ENCODE results near the gene PGS1.

The PGS1 gene

DNA sequence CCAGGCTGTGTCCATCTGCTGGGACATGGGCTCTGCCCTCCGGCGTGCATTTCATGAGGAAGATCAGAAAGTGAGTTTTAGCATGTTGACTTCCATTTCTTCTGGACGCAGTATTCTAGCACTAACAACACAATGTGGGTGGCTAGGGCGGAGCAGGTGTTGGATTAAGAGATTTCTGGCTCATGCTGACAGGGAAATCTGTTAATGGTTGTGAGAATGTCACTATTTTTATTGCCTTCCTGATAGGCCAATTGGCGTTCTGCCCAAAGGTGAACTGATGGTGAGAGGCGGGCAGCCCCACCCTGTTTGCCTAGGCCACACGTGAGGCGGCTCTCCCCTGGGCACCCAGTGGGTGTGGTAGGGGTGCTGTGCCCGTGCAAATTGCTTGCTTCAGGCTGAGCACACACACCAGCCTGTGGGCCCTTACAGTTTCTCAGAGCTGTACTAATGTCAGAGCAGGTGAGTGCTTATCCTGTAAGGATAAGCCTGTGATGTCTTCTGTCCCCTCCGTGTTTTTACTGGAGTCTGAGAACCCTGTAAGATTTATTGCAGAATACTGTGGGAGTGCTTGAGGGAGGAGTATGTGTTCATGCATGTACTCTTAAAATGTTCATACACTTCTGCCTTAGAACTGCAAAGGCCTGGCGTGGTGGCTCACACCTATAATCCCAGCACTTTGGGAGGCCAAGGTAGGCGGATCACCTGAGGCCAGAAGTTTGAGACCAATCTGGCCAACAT lies 30.9 kb downstream of the PGS1 start:
- no peak for DNase-seq

DNA sequence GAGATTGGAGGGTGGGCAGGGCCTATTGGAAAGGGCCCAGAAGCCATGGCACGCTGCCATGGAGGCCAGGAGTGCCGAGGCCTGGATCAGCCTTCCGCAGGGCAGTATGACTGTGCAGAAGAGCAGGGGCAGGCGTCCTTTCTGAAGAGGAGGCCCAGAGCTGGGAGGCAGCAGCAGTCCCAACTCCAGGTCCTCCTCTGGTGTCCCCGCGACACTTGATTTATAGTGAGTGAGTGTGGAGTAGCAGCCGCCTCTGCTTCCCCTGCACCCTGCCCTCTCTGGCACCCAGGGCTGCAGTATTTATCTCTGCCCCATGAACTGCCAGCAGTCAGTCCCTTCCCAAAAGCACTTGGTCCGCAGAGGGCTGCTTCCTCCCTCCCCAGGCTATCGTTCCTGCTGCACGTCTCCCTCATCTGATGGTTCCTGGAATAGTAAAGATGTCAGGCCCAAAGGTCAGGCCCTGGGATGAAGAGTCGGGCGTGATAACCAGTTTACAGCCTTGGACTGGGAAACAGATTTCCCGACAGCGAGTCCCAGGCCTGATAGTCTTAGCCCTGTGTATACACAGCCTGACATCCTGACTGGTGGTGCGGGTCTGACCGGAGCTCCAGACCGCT lies 32.9 kb downstream of the PGS1 start:
- no peak for DNase-seq

DNA sequence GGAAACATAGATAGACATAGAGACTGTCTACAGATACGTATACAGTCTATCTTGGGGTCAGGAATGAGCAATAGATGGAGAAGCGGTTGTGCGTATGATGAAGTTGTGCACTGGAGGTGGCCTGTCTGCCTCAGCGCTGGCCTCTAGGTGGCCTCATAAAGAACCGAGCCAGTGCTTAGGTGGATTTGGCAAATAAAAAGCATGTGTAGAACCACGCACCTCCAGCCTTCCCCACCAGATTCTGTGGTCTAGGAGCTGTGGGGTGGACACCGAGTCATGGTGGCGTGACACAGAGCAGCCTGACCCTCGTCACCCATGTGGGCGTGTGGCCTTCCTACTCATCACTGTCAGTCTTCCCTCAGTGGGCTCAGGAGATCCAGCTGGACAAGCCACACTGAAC lies 34.0 kb downstream of the PGS1 start:
- DNase-seq: peak; percentile 47

DNA sequence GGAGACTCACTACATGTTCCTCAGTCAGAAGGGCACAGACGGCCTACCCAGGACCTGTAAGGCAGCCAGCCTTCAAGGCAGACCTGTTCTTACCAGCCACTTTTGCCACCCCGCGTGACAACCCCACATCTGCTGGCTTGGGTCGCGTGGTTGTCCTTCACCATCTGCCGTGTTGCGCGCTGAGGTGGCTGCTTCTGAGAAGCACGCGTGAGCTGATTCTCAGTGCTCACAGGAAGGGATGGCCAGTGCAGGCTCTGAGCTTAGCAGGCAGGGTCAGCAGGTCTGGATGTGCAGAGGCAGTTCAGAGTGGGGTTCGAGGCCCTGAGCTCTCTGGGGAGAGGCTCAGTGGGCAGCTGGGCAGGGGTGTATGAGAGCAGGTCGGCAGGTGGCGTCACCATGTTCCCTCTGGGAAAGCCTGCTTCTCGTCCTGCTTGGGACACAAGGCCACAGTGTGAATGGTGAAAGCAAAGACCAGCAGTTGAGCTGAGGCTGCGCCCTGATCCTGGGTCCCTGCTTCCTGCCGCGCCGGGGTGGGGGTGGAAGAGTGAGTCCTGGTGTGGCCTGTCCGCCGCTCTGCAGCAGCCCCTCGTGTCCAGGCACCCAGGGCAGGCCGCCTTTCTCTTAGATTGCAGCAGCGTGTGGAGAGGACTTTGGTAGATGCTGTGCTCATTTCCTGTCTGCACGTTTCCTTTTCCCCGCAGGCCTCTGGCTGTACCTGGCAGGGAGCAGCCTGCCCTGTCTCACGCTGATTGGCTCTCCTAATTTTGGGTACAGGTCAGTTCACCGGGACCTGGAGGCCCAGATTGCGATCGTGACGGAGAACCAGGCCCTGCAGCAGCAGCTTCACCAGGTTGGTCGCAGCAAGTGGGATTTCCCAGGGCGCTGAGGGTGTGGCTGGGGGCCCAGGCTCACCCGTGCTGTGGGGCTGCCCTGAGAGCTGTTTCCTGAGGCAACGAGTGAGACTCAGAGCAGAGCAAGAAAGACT lies 36.0 kb downstream of the PGS1 start:
- no peak for DNase-seq

DNA sequence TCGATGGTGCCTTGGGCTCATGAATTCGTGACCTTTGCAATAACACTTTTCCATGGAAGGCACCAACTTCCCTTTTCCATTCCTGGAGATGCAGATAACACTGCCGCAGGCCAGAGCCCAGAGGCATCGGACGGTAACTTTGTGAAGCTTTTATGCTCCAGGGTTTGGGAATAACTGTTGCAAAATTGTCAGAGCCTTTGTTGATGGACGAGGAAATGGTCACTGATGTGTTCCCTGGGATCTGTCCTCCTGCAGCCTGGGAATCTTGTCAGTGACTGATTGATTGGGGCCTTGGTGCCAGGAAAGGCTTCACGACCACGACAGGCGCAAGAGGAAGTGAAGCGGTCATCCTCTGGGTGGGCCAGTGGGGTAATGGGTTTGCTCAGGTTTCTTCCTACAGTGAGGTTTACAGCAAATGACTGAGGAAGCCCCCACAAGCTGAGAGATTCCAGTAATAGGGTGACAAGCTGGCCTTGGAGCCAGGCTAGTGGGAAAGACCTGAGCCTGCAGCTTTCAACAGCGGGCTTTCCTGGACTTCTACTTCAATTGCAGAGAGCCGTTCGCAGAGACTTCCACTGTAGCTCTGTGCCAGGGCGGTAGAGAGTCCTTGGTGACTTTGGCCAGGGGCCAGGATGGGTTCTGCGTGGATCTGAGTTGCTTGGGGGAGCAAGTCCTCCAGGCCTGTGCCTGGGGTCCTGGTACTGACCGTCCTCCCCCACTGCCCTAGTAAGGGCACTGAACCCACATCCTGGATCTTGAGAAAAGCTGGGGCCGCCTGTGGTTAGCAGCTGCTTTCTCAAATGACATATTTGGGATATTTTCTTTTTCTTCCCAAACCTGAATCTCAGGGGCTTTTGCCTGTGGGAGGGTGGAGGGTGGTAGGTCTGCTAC lies 37.6 kb downstream of the PGS1 start:
- DNase-seq: no peak

DNA sequence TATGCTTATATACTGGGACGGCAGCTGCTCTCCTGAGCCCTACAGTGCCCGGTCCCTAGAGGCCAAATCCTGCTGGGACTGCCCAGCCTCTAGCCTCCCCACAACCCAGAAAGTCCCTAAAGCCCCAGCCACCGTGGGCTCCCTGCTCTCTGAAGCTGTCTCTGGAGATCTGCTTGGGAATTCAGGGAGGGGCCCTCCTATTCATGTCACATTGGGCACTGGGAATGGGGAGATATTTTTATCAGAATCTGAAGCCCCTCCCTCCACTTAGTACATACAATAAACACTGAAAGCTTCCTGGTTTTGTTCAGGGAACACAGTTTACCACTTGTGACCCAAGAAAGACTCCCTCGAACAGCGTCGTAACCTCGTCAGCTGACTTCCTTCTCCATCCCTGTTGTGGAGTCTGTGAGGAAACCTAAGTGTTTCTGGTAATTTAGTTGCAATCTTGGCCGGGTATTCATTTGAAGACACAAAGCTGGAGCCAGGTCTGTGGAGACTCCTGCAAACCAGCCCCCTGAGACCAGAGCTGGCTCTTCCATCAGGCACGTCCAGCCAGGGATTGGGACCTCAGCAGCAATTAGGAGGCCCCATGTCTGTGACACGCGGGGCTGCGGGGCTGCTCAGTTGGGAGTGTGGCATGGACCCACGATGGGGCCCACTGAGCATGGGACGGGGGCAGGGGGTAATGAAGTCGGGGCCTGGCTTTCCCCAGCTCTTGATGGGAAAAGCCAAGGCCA lies 38.5 kb downstream of the PGS1 start:
- DNase-seq: no peak

DNA sequence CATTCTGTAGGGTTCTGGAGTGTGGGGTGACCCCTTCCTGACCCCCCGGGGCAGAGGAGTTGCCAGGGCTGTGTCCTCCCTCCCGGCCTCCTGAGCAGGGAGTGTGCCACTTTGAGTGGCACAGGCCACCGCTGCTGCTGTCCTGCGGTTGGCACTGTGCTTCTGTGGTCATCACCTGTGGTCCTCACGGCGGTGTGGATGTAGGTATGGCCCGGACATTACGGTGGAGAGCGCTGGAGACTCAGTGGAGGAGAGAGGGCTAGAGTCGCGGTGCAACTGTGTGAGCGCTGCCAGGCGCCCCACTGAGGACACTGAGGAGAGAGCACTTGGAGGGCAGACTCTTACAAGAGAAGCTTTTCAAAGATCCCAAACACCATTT lies 39.1 kb downstream of the PGS1 start:
- DNase-seq: no peak

DNA sequence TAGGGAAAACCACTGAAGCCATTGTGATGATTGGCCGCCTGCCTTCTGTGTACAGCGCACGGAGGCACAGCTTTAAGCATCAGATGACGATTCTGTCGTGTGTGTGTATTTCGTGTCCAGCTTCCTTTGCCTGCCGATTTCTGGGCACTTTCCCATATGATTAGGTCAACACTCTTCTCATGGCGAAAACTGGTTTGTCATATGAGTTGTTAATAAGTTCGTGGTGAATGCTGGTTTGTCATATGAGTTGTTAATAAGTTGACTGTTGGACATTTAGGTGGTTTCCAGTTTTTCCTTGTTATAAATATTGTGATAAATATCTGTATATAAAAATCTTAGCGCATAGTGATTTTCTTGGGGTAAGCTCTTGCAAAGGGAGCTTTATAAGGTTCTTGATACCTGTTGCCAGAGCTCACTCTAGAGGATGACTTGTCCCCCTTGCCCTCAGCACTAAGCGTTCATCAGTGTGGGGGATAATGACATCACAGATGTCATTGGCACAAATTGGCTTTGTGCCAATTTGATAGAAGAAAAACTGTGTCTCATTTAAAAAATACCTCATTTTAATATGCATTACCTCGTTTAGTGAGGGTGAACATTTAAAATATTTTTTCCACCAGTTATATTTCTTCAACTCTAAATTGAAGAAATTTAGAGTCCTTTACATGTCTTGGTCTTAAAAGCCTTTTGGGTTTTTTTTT lies 40.0 kb downstream of the PGS1 start:
- no peak for DNase-seq

DNA sequence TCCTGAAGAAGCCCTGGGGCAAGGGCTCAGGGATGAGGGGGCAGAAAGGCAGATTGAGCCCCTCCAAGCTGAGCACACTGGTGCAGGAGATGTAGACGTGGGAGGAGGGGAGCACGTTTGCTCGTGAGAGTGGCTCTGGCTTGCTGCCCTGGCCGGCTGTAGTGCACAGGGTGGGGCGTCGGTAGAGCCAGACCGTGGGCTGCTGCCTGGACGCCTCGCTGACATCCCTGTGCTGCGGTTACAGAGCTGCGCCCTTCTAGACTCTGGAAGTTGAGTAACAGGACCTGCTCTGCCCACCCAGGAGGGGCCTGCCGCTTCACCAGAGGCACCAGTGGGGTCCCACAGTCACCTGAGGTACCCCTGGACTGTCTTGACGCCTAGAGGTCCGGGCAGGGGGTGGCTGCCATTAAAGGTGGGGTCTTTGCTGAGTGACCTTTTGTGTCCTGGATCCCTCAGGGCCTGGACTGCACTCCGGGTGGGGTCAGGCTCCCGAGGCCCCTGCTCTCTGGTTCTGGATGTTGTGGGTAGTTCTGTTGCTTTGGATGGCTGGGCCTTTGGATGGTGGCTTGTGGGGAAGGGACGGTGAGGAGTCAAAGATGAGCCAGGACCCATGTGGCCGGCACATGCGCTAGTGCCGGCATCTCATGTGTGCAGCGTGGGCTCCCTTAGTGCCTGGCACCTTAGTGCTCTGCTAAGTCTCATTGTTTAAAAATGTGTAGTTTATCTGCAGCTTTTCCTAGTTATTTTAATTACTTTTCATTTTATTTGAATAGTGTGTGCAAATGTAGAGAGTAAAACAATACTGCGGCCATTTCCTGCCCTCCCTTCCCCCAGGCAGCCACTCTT lies 41.7 kb downstream of the PGS1 start:
- no peak for DNase-seq

DNA sequence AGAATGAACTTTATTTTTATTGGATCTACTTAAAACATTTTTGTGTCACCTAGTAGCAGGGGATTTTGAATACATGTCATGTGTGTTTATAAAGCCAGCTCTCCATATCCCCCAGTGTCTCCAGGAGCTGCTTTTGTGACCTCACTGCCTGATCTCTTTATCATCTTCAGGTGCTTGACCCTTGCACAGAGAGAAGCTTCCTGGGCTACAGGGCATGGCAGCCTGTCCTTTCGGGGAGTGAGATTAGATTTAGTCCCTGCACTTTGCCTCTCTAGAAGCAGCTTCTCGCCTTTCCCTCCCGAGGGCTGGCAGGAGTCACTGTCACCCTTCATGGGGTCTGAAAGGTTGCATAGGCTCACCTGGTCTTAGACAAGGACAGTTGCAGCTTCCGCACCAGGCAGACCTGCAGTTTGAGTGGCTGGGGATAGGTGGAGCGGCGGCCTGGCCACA lies 42.7 kb downstream of the PGS1 start:
- no peak for DNase-seq

DNA sequence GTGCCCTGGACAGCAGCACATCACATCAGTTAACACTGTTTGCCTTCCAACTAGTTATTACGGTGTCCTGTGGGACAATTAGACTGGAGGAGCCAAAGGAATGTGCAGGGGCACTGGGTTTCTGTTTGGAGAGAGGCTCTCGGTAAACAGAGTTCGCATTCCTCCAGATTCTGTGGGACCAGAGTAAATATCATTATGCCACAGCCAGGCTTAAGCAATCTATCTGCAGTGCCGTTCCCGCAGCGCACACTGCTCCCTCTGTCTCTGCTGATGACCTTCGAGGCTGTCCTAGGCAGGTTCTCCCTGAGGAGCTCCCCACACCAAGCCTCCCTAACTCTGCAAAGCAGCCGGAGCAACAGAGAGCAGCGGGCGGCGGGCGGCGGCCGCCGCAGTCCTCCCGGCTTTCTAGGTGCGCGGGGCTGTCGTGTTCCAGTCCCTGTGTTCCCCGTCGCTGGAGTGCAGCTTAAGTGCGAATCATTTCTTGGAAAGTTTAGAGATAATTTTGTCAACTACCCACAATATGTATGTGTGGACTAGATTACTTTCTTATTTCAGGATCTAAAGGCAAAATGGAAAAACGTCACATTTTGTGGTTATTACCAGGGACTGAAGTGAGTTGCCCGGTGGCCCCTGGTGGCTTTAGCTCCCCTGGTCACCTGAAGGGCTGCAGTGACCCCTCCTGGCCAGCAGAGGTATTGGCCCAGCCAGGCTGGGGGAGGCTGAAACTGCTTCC lies 43.3 kb downstream of the PGS1 start:
- DNase-seq: peak; percentile 96

DNA sequence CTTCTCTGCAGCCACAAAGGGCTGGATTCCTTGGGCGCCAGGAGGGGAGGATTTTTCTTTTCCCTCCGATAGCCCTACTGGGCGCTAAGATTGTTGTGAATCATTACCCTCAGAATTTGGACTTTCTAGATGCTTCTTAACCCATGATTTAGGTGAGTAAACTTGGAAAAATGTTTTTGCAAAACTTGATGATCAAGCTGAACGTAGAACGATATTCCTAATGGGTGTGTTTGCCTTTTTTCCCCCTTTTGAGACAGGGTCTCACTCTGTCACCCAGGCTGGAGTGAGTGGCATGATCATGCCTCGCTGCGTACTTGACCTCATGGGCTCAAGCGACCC lies 43.8 kb downstream of the PGS1 start:
- DNase-seq: no peak

DNA sequence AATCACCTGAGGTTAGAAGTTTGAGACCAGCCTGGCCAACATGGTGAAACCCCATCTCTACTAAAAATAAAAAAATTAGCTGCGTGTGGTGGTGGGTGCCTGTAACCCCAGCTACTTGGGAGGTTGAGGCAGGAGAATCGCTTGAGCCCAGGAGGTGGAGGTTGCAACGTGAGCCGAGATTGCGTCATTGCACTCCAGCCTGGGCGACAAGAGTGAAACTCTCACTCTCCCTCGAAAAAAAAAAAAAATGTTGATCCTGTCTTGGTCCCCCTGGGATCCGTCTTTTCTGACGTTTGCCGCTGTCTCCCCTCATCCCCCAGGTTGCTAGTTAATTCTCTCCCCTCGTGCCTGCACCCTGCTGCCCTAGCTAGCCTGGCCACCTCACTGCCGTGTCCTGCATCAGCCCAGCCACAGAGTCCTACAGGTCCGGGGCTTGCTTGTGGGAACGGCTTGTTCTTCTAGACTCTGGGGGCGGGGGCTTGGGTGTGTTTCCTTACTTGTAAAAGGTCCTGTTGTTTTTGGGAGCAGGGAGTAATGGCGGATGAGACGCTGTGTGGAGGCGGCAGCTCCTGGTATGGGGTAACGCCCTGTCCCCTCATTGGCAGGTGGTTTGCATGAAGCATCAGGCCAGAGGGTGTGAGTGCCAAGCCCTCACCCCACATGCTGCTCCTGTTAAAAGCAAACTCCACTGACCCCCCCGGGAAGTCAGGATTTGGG lies 44.6 kb downstream of the PGS1 start:
- DNase-seq: no peak

DNA sequence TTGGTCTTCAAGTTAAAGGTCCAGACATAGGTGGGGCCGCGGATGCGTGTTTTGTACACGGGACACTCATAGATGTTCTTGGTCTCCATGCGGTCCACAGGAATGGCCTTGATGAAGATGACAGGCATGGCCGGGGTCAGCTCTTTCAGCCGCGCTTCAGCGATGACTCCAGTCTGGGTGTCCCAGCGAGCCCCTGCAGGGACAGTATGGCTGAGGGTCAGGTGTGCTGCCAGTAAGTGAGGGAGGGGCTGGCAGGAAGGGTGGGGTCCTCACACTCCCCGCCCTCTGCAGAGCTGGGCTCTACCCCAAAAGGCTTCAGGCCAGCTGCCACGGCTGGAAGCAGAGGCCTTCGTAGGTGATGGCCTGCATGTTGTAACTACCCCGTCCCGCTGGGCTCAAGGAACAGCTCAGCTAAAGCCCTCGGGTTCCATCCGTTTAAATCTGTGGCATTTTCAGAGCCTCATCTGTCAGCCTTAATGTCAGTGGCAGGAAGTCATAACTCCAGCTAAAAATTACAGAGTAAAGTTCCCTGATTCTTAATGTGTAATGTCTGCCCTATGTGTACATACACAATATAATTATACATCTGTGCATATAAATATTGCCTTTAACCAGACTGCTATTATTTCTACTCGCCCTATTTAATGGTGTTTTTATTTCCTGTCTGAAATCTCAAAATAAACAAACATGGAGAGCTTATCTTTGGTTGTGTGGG lies 45.7 kb downstream of the PGS1 start:
- no peak for DNase-seq

DNA sequence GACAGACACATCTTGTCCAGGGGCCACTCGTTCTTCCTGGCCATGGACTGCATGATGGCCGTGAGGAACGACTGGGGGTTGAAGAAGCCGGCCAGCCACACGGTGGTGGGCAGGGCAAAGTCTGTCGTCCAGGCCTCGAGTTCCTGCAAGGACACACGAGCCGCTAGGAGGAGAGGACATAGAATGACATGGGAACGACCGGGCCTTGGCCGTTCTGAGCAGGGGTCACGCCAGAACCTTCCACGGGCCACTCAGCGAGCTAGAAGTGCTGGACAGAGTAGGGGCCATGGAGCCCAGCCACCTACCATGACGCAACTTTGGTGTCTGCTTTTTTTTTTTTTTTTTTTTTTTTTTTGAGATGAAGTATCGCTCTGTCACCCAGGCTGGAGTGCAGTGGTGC lies 47.0 kb downstream of the PGS1 start:
- DNase-seq: no peak

DNA sequence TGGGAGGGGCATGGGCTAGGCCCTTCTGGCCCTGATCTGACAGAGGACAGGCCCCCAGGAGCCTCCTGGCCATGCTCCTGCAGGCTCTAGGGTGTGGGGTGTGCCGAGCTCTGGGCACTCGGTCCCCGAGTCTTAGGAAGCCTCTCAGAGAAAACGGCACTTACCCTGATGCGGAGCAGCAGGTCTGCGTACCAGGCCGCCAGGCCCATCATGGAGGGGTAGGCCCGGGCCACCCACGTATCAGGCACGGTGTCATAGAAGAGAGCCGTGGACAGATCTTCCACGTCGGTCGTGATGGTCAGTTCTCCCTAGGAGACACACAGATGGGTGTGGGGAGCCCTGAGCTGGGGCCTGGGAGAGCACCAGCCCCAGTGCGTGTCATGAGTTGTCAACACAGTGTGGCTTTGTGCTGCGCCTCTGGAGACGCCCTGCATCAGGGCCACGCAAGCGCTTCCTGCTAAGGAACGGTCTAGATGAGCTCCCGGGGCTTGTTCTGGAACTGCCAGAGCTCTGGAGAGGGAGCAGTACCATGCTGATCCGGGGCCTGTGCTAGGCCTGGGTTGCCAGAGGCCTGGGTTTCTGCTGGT lies 47.9 kb downstream of the PGS1 start:
- no peak for DNase-seq

DNA sequence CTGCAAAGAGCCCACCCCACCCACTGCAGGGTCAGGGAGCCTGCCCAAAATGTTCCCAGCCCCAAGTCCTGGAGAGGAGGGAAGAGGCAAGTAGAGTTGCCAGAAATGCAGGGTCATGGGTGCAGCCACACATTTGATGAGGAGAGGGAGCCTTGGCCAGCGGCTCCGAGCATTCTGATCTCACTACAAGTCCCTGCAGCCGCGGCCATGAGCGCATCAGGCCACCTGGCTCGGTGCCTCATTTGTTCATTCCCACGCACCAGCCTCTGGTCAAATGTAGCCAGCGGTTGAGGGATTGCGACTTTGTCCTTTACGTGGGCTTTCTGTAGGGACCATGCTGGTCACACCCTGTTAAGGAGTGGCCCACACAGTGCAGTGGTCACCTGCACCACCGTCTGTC lies 48.7 kb downstream of the PGS1 start:
- DNase-seq: no peak

DNA sequence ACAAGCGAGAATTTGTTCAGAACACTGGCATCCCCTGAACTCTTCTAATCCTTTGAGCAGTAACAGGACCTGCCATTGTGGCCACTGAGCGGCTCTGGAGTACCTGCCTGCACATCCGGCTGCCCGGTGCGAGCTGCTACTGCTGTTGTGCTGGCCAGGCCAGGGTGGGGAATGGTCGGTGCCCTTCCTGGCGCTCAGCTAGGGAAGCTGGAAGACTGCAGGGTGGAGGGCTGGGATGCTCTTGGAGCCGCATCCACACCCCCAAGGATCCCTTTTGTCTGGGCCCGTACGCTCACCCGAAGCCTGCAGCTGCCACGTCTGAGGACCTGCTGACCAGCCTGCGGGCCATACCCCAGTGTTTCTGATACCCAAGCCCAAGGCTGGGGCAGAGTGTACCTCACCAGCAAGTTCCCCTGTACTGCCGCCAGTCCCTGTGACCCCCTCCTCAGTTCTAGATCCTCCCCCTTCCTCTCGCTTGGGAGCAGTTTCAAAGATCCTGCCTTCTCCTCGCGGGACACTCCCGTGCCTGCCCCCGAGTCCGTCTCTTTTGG lies 49.7 kb downstream of the PGS1 start:
- DNase-seq: no peak

Measured in OCI-M1 (cell line).